Ovary (tissue), 9 donors: Measurements from ENCODE around the gene GOLGA3. TPM values are rescaled to one million over a fixed set of nuclear protein-coding genes. Genes with fewer than 3 reads are reported as not detected.

Experiments
- DNase-seq, 5 donors: peaks; one replicate each; pipeline ENCODE4 v3.0.0-alpha.2; 2019 to 2020
- H3K27ac ChIP-seq, 2 donors: fragments of 200-600 bp; one replicate each; pipeline versions ENCODE4 v1.5.1 to v1.8.0; 2019 to 2022
- H3K27me3 ChIP-seq: fragments of 200-600 bp; one replicate; pipeline ENCODE4 v1.8.0; 2022
- H3K36me3 ChIP-seq: fragments of 200-600 bp; sonication (generic); one replicate; pipeline ENCODE4 v1.5.1; 2019
- H3K4me1 ChIP-seq: one replicate; pipeline ENCODE4 v1.8.1; 2013; ENCODE audit warnings: mild to moderate bottlenecking, moderate library complexity; ENCODE audit not compliant: insufficient read depth
- H3K4me3 ChIP-seq: fragments of 200-600 bp; sonication (generic); one replicate; pipeline ENCODE4 v1.5.1; 2017
- H3K9me3 ChIP-seq, 2 donors: fragments of 200-600 bp in 1 of 2; sonication (generic) in 1 of 2; one replicate each; pipeline versions ENCODE4 v1.5.1 to v1.8.1; 2013 to 2019; ENCODE audit warnings: mild to moderate bottlenecking in 1 of 2, moderate library complexity in 1 of 2
- CTCF ChIP-seq, 3 donors: fragments of 450-650 bp in 2 of 3; fragments of 200-600 bp in 1 of 3; IDR thresholded peaks; one replicate each; pipeline versions ENCODE4 v1.5.1 to v1.8.0; 2016 to 2022; ENCODE audit warnings: antibody characterized with exemption in 3 of 3, mild to moderate bottlenecking in 1 of 3
- EP300 ChIP-seq: sonication (generic); formaldehyde crosslinking; IDR thresholded peaks from one replicate; pipeline ENCODE4 v1.6.1; 2017; ENCODE audit warnings: antibody characterized with exemption
- POLR2A ChIP-seq: fragments of 450-650 bp; IDR thresholded peaks from one replicate; pipeline ENCODE4 v1.6.1; 2017; ENCODE audit warnings: antibody characterized with exemption, mild to moderate bottlenecking, moderate library complexity
- WGBS, 3 donors: extraction: QIAGEN DNeasy Blood & Tissue Kit in 1 of 3; methylation state at CpG; one replicate each; pipeline versions ENCODE4 v1.1.5 to v1.1.7; 2013 to 2017; 5-methylcytosine and 5-hydroxymethylcytosine counted together
- intact Hi-C, 4 donors: fragments of 100-400 bp; cut with DNase I; formaldehyde crosslinking; loops; one replicate each; pipeline versions ENCODE4 v1.11.0 to v1.15.1; 2022 to 2023
- polyA plus RNA-seq, 2 donors: library from polyadenylated mRNA; stranded (reverse); fragments of 200-250 nt in 1 of 2; fragments of 350-450 nt in 1 of 2; fragmentation: Illumina TruSeq in 1 of 2; extraction: RNeasy Lipid Tissue Mini Kit (QIAGEN cat#74804) in 1 of 2; gene quantifications; one replicate each; pipeline ENCODE4 v1.2.3, GENCODE V29; 2013 to 2014
- total RNA-seq, 7 donors: library from RNA; depleted of rRNA in 2 of 7; stranded (reverse); fragments of >200 nt in 2 of 7; fragmentation: NEBNext Ultra II Directional in 3 of 7; extraction: Animal tissue kit (Norgen Biotek cat#: 25700) in 3 of 7; gene quantifications; one replicate each; pipeline versions ENCODE4 v1.1.0 to v1.2.4, GENCODE V29; 2016 to 2023
- donor health status: DM: no; HTN: no; CAD: no; lungs with moderate emphysema.
- donor health status: DM: no; HTN: no; CAD: no.
- donor health status: Bipolar disorder and iron deficiency.
- donor health status: DM: yes; HTN: yes; CAD: no.
- donor health status: DM: no; HTN: no; CAD: no.
- donor health status: DM: yes; HTN: yes; CAD: no.

GOLGA3 gene
- total and polyA plus RNA-seq, 9 donors = 14.4 to 76.0 (median 50.9) TPM

GRCh38 chr12:132734206-132734605 lies 94.5 kb downstream of the GOLGA3 start:
- intact Hi-C loops = no loop called here
- Histone ChIP-seq H3K36me3 (no peaks in the 10 kb centered on the region), H3K4me3 (no peak overlapping the region), H3K27me3 (no peaks in the 10 kb centered on the region), H3K9me3 (no peaks in the 10 kb centered on the region), H3K4me1 (peaks cover 2% of the 10 kb centered on the region), H3K27ac (no peak overlapping the region)
- no peak for DNase-seq
- no peak for TF ChIP-seq CTCF (IDR thresholded peaks at IDR 0.05)
- no peak for TF ChIP-seq POLR2A
- no peak for TF ChIP-seq EP300
- WGBS, 3 donors = 63 to 72% (median 71%) methylated on average over 10 of the region's 10 CpGs

- no peak overlapping the region for H3K27ac ChIP-seq
- no peak overlapping the region for H3K4me3 ChIP-seq
- H3K36me3 ChIP-seq = no peaks in the 10 kb centered on the region
- no peaks in the 10 kb centered on the region for H3K9me3 ChIP-seq
- peaks cover 2% of the 10 kb centered on the region for H3K4me1 ChIP-seq
- TF ChIP-seq EP300 (no peak), CTCF (IDR thresholded peaks at IDR 0.05) (no peak), POLR2A (no peak)
- H3K27me3 ChIP-seq = no peaks in the 10 kb centered on the region
- WGBS, 3 donors = 87 to 93% (median 89%) methylated on average over 17 of the region's 17 CpGs
- intact Hi-C loops = no loop called here
- DNase-seq = no peak
These were observed 97.1 kb downstream of the GOLGA3 start for GRCh38 chr12:132731574-132731973.

- Histone ChIP-seq H3K9me3 (no peaks in the 10 kb centered on the region), H3K27me3 (no peaks in the 10 kb centered on the region), H3K27ac (no peak overlapping the region), H3K36me3 (no peaks in the 10 kb centered on the region), H3K4me1 (peaks cover 2% of the 10 kb centered on the region), H3K4me3 (no peak overlapping the region)
- WGBS, 3 donors = 90 to 96% (median 92%) methylated on average over 11 of the region's 11 CpGs
- intact Hi-C loops = no loop called here
- no peak for DNase-seq
- no peak for TF ChIP-seq EP300
- TF ChIP-seq POLR2A = no peak
- no peak for TF ChIP-seq CTCF (IDR thresholded peaks at IDR 0.05)
These were observed 98.3 kb downstream of the GOLGA3 start for GRCh38 chr12:132730353-132730752.

GRCh38 chr12:132729541-132730320 lies 98.9 kb downstream of the GOLGA3 start:
- Histone ChIP-seq H3K4me3 (no peak overlapping the region), H3K27ac (no peak overlapping the region), H3K9me3 (no peaks in the 10 kb centered on the region), H3K36me3 (no peaks in the 10 kb centered on the region), H3K4me1 (peaks cover 2% of the 10 kb centered on the region), H3K27me3 (no peaks in the 10 kb centered on the region)
- WGBS, 3 donors = 51 to 79% (median 55%) methylated on average over 24 of the region's 24 CpGs
- TF ChIP-seq POLR2A (no peak), CTCF (IDR thresholded peaks at IDR 0.05) (no peak), EP300 (no peak)
- no peak for DNase-seq
- intact Hi-C loops = no loop called here
